ENCODE measurements around the gene AZGP1.

Gene AZGP1

DNA sequence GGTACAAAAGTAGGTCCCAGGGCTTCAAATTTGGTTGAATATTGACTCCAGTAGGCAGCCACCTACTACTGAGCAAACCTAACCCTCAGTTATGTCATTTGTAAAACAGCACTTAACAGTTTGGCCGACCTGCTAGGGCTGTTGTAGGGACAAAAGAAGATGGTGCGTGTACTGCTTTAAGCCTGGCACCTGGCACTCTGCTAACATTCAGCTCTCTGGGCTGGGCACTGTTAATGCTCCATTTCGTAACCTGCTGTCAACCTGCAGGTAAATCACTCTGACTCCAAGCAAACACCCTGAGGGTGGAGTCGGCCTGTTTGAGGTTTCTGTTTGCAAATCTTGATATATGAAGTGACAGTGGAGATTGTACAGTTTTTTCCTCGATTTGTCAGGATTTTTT is 46.8 kb upstream of the AZGP1 start:
- ATAC-seq (ENCODE audit: insufficient read depth, low read depth): no peak
- no peak overlapping the region for H3K9ac ChIP-seq (ENCODE audit: low read depth, low read length)
- H3K27ac ChIP-seq (ENCODE audit: low read length): no peak overlapping the region
- H3K27me3 ChIP-seq (ENCODE audit: insufficient read depth, low read length, poor library complexity): no peaks in the 10 kb centered on the region
- peaks cover 10% of the 10 kb centered on the region for H3K4me1 ChIP-seq (ENCODE audit: insufficient read depth, low read length)
- peaks cover 58% of the 10 kb centered on the region for H3K79me2 ChIP-seq (ENCODE audit: insufficient read depth, low read length)
- DNase-seq: no peak
- TF ChIP-seq EZH2 (IDR thresholded peaks at IDR 0.05; ENCODE audit: borderline replicate concordance, low read depth, low read length, severe bottlenecking): no peak
- TF ChIP-seq, protein P1, sequence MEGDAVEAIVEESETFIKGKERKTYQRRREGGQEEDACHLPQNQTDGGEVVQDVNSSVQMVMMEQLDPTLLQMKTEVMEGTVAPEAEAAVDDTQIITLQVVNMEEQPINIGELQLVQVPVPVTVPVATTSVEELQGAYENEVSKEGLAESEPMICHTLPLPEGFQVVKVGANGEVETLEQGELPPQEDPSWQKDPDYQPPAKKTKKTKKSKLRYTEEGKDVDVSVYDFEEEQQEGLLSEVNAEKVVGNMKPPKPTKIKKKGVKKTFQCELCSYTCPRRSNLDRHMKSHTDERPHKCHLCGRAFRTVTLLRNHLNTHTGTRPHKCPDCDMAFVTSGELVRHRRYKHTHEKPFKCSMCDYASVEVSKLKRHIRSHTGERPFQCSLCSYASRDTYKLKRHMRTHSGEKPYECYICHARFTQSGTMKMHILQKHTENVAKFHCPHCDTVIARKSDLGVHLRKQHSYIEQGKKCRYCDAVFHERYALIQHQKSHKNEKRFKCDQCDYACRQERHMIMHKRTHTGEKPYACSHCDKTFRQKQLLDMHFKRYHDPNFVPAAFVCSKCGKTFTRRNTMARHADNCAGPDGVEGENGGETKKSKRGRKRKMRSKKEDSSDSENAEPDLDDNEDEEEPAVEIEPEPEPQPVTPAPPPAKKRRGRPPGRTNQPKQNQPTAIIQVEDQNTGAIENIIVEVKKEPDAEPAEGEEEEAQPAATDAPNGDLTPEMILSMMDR (IDR thresholded peaks at IDR 0.05; ENCODE audit: borderline replicate concordance, extremely low read depth, low read length, poor library complexity, severe bottlenecking): no peak
- H3K4me3 ChIP-seq (ENCODE audit: low read depth in 1 of 2, low read length in 2 of 2): no peak overlapping the region
- peaks cover 81% of the 10 kb centered on the region for H3K36me3 ChIP-seq (ENCODE audit: insufficient read depth, low read length)
- peaks cover 18% of the 10 kb centered on the region for H4K20me1 ChIP-seq (ENCODE audit: insufficient read depth, low read length)
- no peak overlapping the region for H3K4me2 ChIP-seq (ENCODE audit: insufficient read depth, low read length)
- H2AFZ ChIP-seq (ENCODE audit: low read depth, low read length): no peak overlapping the region
- H3K9me3 ChIP-seq (ENCODE audit: insufficient read depth, low read length, severe bottlenecking): no peaks in the 10 kb centered on the region

DNA sequence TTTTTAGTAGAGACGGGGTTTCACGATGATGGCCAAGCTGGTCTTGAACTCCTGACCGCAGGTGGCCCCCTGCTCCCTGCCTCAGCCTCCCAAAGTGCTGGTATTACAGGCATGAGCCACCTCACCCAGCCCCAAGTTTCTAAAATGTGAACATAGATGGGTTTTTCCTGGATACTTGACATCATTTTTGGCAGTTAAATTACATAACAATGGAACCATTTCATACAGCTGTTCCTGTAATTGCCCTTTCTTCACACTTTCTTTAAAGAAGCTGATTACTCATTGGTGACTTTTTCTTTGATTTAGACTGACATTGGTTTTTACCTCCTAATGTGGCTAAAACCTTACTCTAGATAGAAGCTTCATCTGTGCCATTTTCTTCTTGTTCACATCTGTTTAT is 45.5 kb upstream of the AZGP1 start:
- Histone ChIP-seq H3K4me1 (ENCODE audit: insufficient read depth, low read length) (peaks cover 23% of the 10 kb centered on the region), H3K79me2 (ENCODE audit: insufficient read depth, low read length) (peaks cover 71% of the 10 kb centered on the region), H3K36me3 (ENCODE audit: insufficient read depth, low read length) (peaks cover 78% of the 10 kb centered on the region), H3K4me3 (ENCODE audit: low read depth in 1 of 2, low read length in 2 of 2) (no peak overlapping the region), H3K4me2 (ENCODE audit: insufficient read depth, low read length) (no peak overlapping the region), H3K9me3 (ENCODE audit: insufficient read depth, low read length, severe bottlenecking) (no peaks in the 10 kb centered on the region), H3K9ac (ENCODE audit: low read depth, low read length) (no peak overlapping the region), H3K27me3 (ENCODE audit: insufficient read depth, low read length, poor library complexity) (no peaks in the 10 kb centered on the region), H3K27ac (ENCODE audit: low read length) (no peak overlapping the region), H4K20me1 (ENCODE audit: insufficient read depth, low read length) (peaks cover 27% of the 10 kb centered on the region), H2AFZ (ENCODE audit: low read depth, low read length) (no peak overlapping the region)
- TF ChIP-seq, protein P1 (IDR thresholded peaks at IDR 0.05; ENCODE audit: borderline replicate concordance, extremely low read depth, low read length, poor library complexity, severe bottlenecking): no peak
- ATAC-seq (ENCODE audit: insufficient read depth, low read depth): no peak
- DNase-seq: no peak

DNA sequence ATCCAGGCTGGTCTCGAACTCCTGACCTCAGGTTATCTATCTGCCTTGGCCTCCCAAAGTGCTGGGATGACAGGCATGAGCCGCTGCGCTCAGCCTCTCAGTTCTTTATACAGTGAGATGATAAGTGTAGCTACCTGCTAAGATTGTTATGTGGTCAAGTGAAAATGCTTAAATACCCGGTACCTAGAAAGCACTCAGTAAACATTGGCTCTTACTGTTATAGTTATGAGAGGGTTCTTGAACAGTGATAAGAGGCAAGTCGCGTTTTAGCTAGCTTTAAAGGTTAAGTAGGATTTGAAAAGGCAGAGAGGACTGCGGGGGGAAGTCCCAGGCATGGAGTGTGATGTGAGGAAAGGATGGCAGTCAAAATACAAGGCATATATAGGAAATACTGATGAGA is 44.1 kb upstream of the AZGP1 start:
- DNase-seq (no peak), ATAC-seq (ENCODE audit: insufficient read depth, low read depth) (no peak)
- Histone ChIP-seq H4K20me1 (ENCODE audit: insufficient read depth, low read length) (peaks cover 30% of the 10 kb centered on the region), H3K9ac (ENCODE audit: low read depth, low read length) (no peak overlapping the region), H3K36me3 (ENCODE audit: insufficient read depth, low read length) (peaks cover 64% of the 10 kb centered on the region), H3K4me3 (ENCODE audit: low read depth in 1 of 2, low read length in 2 of 2) (no peak overlapping the region), H3K27ac (ENCODE audit: low read length) (no peak overlapping the region), H3K4me1 (ENCODE audit: insufficient read depth, low read length) (peaks cover 30% of the 10 kb centered on the region), H2AFZ (ENCODE audit: low read depth, low read length) (no peak overlapping the region), H3K9me3 (ENCODE audit: insufficient read depth, low read length, severe bottlenecking) (no peaks in the 10 kb centered on the region), H3K79me2 (ENCODE audit: insufficient read depth, low read length) (peaks cover 84% of the 10 kb centered on the region), H3K4me2 (ENCODE audit: insufficient read depth, low read length) (no peak overlapping the region), H3K27me3 (ENCODE audit: insufficient read depth, low read length, poor library complexity) (no peaks in the 10 kb centered on the region)
- TF ChIP-seq, protein P1 (IDR thresholded peaks at IDR 0.05; ENCODE audit: borderline replicate concordance, extremely low read depth, low read length, poor library complexity, severe bottlenecking): no peak

DNA sequence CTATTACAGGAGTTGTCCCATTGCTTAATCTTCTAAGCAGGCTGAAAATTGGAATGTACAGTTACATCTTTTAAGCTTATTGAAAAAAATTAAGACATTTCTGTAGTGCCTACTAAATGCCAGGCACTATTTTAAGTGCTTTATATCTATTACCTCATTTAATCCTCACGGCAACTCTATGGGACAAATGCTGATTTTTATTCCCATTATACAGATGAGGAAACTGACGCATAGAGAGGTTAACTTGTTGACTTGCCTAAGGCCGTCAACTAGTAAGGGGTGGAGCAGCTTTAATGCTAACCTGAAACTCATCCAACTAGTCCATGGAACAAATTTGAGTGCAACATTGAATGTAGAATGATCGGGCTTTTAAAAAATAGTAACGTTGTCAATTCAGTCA is 42.0 kb upstream of the AZGP1 start:
- peaks cover 76% of the 10 kb centered on the region for H3K79me2 ChIP-seq (ENCODE audit: insufficient read depth, low read length)
- no peak overlapping the region for H3K9ac ChIP-seq (ENCODE audit: low read depth, low read length)
- peaks cover 27% of the 10 kb centered on the region for H4K20me1 ChIP-seq (ENCODE audit: insufficient read depth, low read length)

More for the DNA sequence above, 42.0 kb upstream of the AZGP1 start:
- no peak for ATAC-seq (ENCODE audit: insufficient read depth, low read depth)
- H3K27me3 ChIP-seq (ENCODE audit: insufficient read depth, low read length, poor library complexity): no peaks in the 10 kb centered on the region
- peaks cover 33% of the 10 kb centered on the region for H3K4me1 ChIP-seq (ENCODE audit: insufficient read depth, low read length)
- TF ChIP-seq, protein P1 (IDR thresholded peaks at IDR 0.05; ENCODE audit: borderline replicate concordance, extremely low read depth, low read length, poor library complexity, severe bottlenecking): no peak
- TF ChIP-seq EZH2 (IDR thresholded peaks at IDR 0.05; ENCODE audit: borderline replicate concordance, low read depth, low read length, severe bottlenecking): no peak
- peaks cover 44% of the 10 kb centered on the region for H3K36me3 ChIP-seq (ENCODE audit: insufficient read depth, low read length)
- no peak for DNase-seq
- peak overlapping the region; percentile 95; the same call in 1 of the 2 replicates for H3K4me2 ChIP-seq (ENCODE audit: insufficient read depth, low read length)
- H3K27ac ChIP-seq (ENCODE audit: low read length): no peak overlapping the region
- H2AFZ ChIP-seq (ENCODE audit: low read depth, low read length): no peak overlapping the region
- H3K9me3 ChIP-seq (ENCODE audit: insufficient read depth, low read length, severe bottlenecking): no peaks in the 10 kb centered on the region
- H3K4me3 ChIP-seq (ENCODE audit: low read depth in 1 of 2, low read length in 2 of 2): peak overlapping the region in 1 of 2 experiments; percentile 36; a peak in 1 of 4 replicates

Data from DND-41 (cell line).